Caco-2 (cell line): ENCODE measurements around the gene AOPEP. TPM values are rescaled to one million over a fixed set of nuclear protein-coding genes. Genes with fewer than 3 reads are reported as not detected.

Source experiments
- BruUV-seq: library from RNA; stranded (reverse); fragments of 400-500 nt; replicated peaks from 2 replicates; lab custom pipeline; 2021; lab: Mats Ljungman, UMichigan
- CTCF ChIA-PET: fragments of 300-600 bp; sonication (Branson Sonifier 250); formaldehyde crosslinking; loops from one replicate; lab custom pipeline; 2022; ENCODE audit warnings: antibody characterized with exemption; lab: Charles Lee
- POLR2A ChIA-PET: fragments of 300-600 bp; sonication (Branson Sonifier 250); formaldehyde crosslinking; loops from one replicate; lab custom pipeline; 2022; ENCODE audit warnings: antibody characterized with exemption; lab: Charles Lee
- DNase-seq, 2 experiments: peaks; one replicate each; pipeline versions ENCODE4 v3.0.0 to v3.0.0-alpha.2; 2020 to 2022
- H3K27me3 ChIP-seq: replicated peaks from 2 replicates; pipeline ENCODE4 v1.6.0; 2011; ENCODE audit warnings: low read length; ENCODE audit not compliant: control insufficient read depth, insufficient read depth
- H3K36me3 ChIP-seq: 2 replicates; pipeline ENCODE4 v1.5.1; 2011; ENCODE audit warnings: low read length; ENCODE audit not compliant: control insufficient read depth, insufficient read depth
- H3K4me1 ChIP-seq: fragments of 250-450 bp; sonication (Bioruptor Pico); 2 replicates; pipeline ENCODE4 v1.5.1; 2020; ENCODE audit warnings: mild to moderate bottlenecking
- H3K4me3 ChIP-seq: 2 replicates; pipeline ENCODE4 v1.5.1; 2011; ENCODE audit warnings: low read depth, mild to moderate bottlenecking, control low read depth, low read length
- H3K9me3 ChIP-seq: fragments of 250-450 bp; sonication (Bioruptor Pico); 2 replicates; pipeline ENCODE4 v1.5.1; 2020; ENCODE audit warnings: mild to moderate bottlenecking, moderate library complexity
- H3K27ac Mint-ChIP-seq: one replicate; pipeline ENCODE4 v1.8.0; 2022; ENCODE audit warnings: mixed read lengths; ENCODE audit not compliant: unreplicated experiment
- H3K27me3 Mint-ChIP-seq: one replicate; pipeline ENCODE4 v1.8.0; 2022; ENCODE audit warnings: mixed read lengths; ENCODE audit not compliant: insufficient read depth, unreplicated experiment
- H3K36me3 Mint-ChIP-seq: one replicate; pipeline ENCODE4 v1.8.0; 2022; ENCODE audit warnings: mild to moderate bottlenecking, mixed read lengths; ENCODE audit not compliant: insufficient read depth, unreplicated experiment
- H3K4me1 Mint-ChIP-seq: one replicate; pipeline ENCODE4 v1.8.0; 2022; ENCODE audit warnings: low read depth, mixed read lengths; ENCODE audit not compliant: unreplicated experiment
- H3K4me3 Mint-ChIP-seq: one replicate; pipeline ENCODE4 v1.8.0; 2022; ENCODE audit warnings: mild to moderate bottlenecking, moderate library complexity, mixed read lengths; ENCODE audit not compliant: unreplicated experiment
- H3K9me3 Mint-ChIP-seq: one replicate; pipeline ENCODE4 v1.8.0; 2022; ENCODE audit warnings: mixed read lengths; ENCODE audit not compliant: unreplicated experiment
- CTCF ChIP-seq, 2 experiments: fragments of 200-600 bp in 1 of 2; IDR thresholded peaks; 1 replicate in 1 of 2; 2 replicates in 1 of 2; pipeline versions ENCODE4 v1.5.1 to v1.8.0; 2011 to 2022; ENCODE audit warnings: antibody characterized with exemption in 1 of 2, control low read depth in 1 of 2, inconsistent platforms in 1 of 2, low read depth in 1 of 2, low read length in 1 of 2, mild to moderate bottlenecking in 1 of 2, moderate library complexity in 1 of 2; ENCODE audit not compliant: insufficient read depth in 1 of 2, severe bottlenecking in 1 of 2, unreplicated experiment in 1 of 2
- intact Hi-C: fragments of 100-400 bp; cut with micrococcal nuclease; formaldehyde crosslinking; loops from one replicate; pipeline ENCODE4 v1.10.0; 2022; ENCODE audit not compliant: unreplicated experiment
- total RNA-seq: library from RNA; stranded (reverse); gene quantifications from 2 replicates; pipeline ENCODE4 v1.2.3, GENCODE V29; 2022

Gene AOPEP
- total RNA-seq, 1 experiment from 2014 or later, result 63.3 TPM

GRCh38 chr9:95087659-95088242, 361.3 kb downstream of the AOPEP start:
- DNase-seq, result no peak
- H3K36me3 Mint-ChIP-seq, result peaks cover 83% of the 10 kb centered on the region

GRCh38 chr9:95088421-95089161, 362.1 kb downstream of the AOPEP start:
- Mint-ChIP-seq H3K27ac (peak overlapping the region; percentile 53), H3K36me3 (peaks cover 79% of the 10 kb centered on the region), H3K27me3 (no peaks in the 10 kb centered on the region), H3K9me3 (no peaks in the 10 kb centered on the region), H3K4me1 (peaks cover 29% of the 10 kb centered on the region), H3K4me3 (no peak overlapping the region)
- ChIA-PET CTCF (interaction anchor here (0.9 to 1.1 kb wide), 2 partner anchors 14 to 39 kb away, joined by 3 read pairs; no protein-coding TSS in a partner anchor), POLR2A (no interaction called here)
- no peak for DNase-seq
- H3K36me3 ChIP-seq, result peaks cover 6% of the 10 kb centered on the region
- intact Hi-C loops, result no loop called here
- H3K9me3 ChIP-seq, result no peaks in the 10 kb centered on the region
- H3K4me1 ChIP-seq, result peaks cover 31% of the 10 kb centered on the region
- BruUV-seq, result no TSS peak
- no peak for TF ChIP-seq CTCF (IDR thresholded peaks at IDR 0.05; ENCODE audit: insufficient read depth in 1 of 2, low read depth in 1 of 2, low read length in 1 of 2, severe bottlenecking in 1 of 2, unreplicated experiment in 1 of 2)
- H3K4me3 ChIP-seq, result no peak overlapping the region
- no peaks in the 10 kb centered on the region for H3K27me3 ChIP-seq

More at GRCh38 chr9:95087659-95088242, 361.3 kb downstream of the AOPEP start:
- Mint-ChIP-seq H3K9me3 (no peaks in the 10 kb centered on the region), H3K27ac (no peak overlapping the region), H3K4me1 (peaks cover 24% of the 10 kb centered on the region), H3K27me3 (no peaks in the 10 kb centered on the region), H3K4me3 (no peak overlapping the region)
- BruUV-seq, result no TSS peak
- POLR2A ChIA-PET, result no interaction called here
- intact Hi-C loops, result no loop called here
- peaks cover 11% of the 10 kb centered on the region for H3K36me3 ChIP-seq
- no peaks in the 10 kb centered on the region for H3K27me3 ChIP-seq
- H3K9me3 ChIP-seq, result no peaks in the 10 kb centered on the region
- no peak for TF ChIP-seq CTCF (IDR thresholded peaks at IDR 0.05; ENCODE audit: insufficient read depth in 1 of 2, low read depth in 1 of 2, low read length in 1 of 2, severe bottlenecking in 1 of 2, unreplicated experiment in 1 of 2)
- H3K4me1 ChIP-seq, result peaks cover 25% of the 10 kb centered on the region
- CTCF ChIA-PET, result no interaction called here
- H3K4me3 ChIP-seq, result no peak overlapping the region

- Histone ChIP-seq H3K9me3 (no peaks in the 10 kb centered on the region), H3K27me3 (no peaks in the 10 kb centered on the region), H3K4me3 (no peak overlapping the region), H3K36me3 (peaks cover 6% of the 10 kb centered on the region), H3K4me1 (peaks cover 31% of the 10 kb centered on the region)
- no TSS peak for BruUV-seq
- intact Hi-C loops, result no loop called here
- Mint-ChIP-seq H3K4me1 (peaks cover 29% of the 10 kb centered on the region), H3K36me3 (peaks cover 79% of the 10 kb centered on the region), H3K27ac (peak overlapping the region; percentile 53), H3K9me3 (no peaks in the 10 kb centered on the region), H3K27me3 (no peaks in the 10 kb centered on the region), H3K4me3 (no peak overlapping the region)
- ChIA-PET CTCF (interaction anchor here (0.9 to 1.1 kb wide), 2 partner anchors 13 to 38 kb away, joined by 3 read pairs; no protein-coding TSS in a partner anchor), POLR2A (no interaction called here)
- no peak for TF ChIP-seq CTCF (IDR thresholded peaks at IDR 0.05; ENCODE audit: insufficient read depth in 1 of 2, low read depth in 1 of 2, low read length in 1 of 2, severe bottlenecking in 1 of 2, unreplicated experiment in 1 of 2)
- no peak for DNase-seq
Measured at GRCh38 chr9:95089257-95090022, 362.9 kb downstream of the AOPEP start.
